Mesendoderm (in vitro differentiated cells): ENCODE data around the gene PRKCA.
"Not testable (repeated sequence)": the region's sequence is repeated elsewhere in the genome, so short reads cannot be mapped to it uniquely, and the experiment has no call there.

ENCODE experiments used
- DNase-seq: peaks from one replicate; pipeline ENCODE4 v3.0.0; 2013
- H2AK5ac ChIP-seq: 2 replicates; pipeline ENCODE4 v1.6.1; 2013; ENCODE audit warnings: low read length, inconsistent platforms
- H2BK120ac ChIP-seq: 2 replicates; pipeline ENCODE4 v1.6.1; 2013; ENCODE audit warnings: low read depth, mild to moderate bottlenecking, low read length, moderate library complexity, mixed read lengths
- H2BK15ac ChIP-seq: replicated peaks from 2 replicates; pipeline ENCODE4 v1.6.1; 2013; ENCODE audit warnings: low read depth, mild to moderate bottlenecking, moderate library complexity
- H2BK5ac ChIP-seq: 2 replicates; pipeline ENCODE4 v1.6.1; 2013; ENCODE audit warnings: low read length, inconsistent platforms
- H3K18ac ChIP-seq: 2 replicates; pipeline ENCODE4 v1.6.1; 2013; ENCODE audit warnings: mild to moderate bottlenecking, low read length, mixed read lengths
- H3K23ac ChIP-seq: one replicate; pipeline ENCODE4 v1.6.1; 2013; ENCODE audit warnings: low read length
- H3K27ac ChIP-seq: 2 replicates; pipeline ENCODE4 v1.5.1; 2013; ENCODE audit warnings: low read depth, mild to moderate bottlenecking, inconsistent platforms, low read length, moderate library complexity
- H3K27me3 ChIP-seq: 2 replicates; pipeline ENCODE4 v1.6.1; 2013; ENCODE audit warnings: low read length, control low read depth, mild to moderate bottlenecking, inconsistent platforms; ENCODE audit not compliant: insufficient read depth, poor library complexity
- H3K36me3 ChIP-seq: 2 replicates; pipeline ENCODE4 v1.6.1; 2013; ENCODE audit warnings: low read length, inconsistent platforms; ENCODE audit not compliant: control insufficient read depth, insufficient read depth
- H3K4ac ChIP-seq: one replicate; pipeline ENCODE4 v1.6.1; 2013; ENCODE audit warnings: low read depth, mild to moderate bottlenecking, low read length, moderate library complexity
- H3K4me1 ChIP-seq: 2 replicates; pipeline ENCODE4 v1.6.1; 2013; ENCODE audit warnings: low read depth, low read length, inconsistent platforms; ENCODE audit not compliant: control insufficient read depth
- H3K4me2 ChIP-seq: 2 replicates; pipeline ENCODE4 v1.6.1; 2013; ENCODE audit warnings: low read length
- H3K4me3 ChIP-seq: 2 replicates; pipeline ENCODE4 v1.5.1; 2013; ENCODE audit warnings: mild to moderate bottlenecking, low read length
- H3K56ac ChIP-seq: one replicate; pipeline ENCODE4 v1.6.1; 2013; ENCODE audit warnings: low read length
- H3K79me1 ChIP-seq: 2 replicates; pipeline ENCODE4 v1.6.1; 2013; ENCODE audit warnings: low read length, inconsistent platforms
- H3K79me2 ChIP-seq: 2 replicates; pipeline ENCODE4 v1.6.1; 2013; ENCODE audit warnings: mild to moderate bottlenecking, low read length; ENCODE audit not compliant: control insufficient read depth, insufficient read depth
- H3K9ac ChIP-seq: 2 replicates; pipeline ENCODE4 v1.6.1; 2013; ENCODE audit warnings: low read length, inconsistent platforms
- H4K5ac ChIP-seq: one replicate; pipeline ENCODE4 v1.6.1; 2013; ENCODE audit warnings: low read length
- H4K8ac ChIP-seq: one replicate; pipeline ENCODE4 v1.6.1; 2013; ENCODE audit warnings: low read depth, mild to moderate bottlenecking, control low read depth, low read length, moderate library complexity
- WGBS: extraction: QIAGEN DNeasy Blood & Tissue Kit; methylation state at CpG from one replicate; pipeline ENCODE4 v1.1.7; 2013; ENCODE audit warnings: low lambda C conversion rate, missing lambda C conversion rate; ENCODE audit not compliant: insufficient coverage; ENCODE audit errors: extremely low coverage; 5-methylcytosine and 5-hydroxymethylcytosine counted together

The PRKCA gene

GRCh38 chr17:66724581-66725341, 422.3 kb downstream of the PRKCA start:
- H3K4me2 ChIP-seq: no peak overlapping the region

GRCh38 chr17:66725438-66725837, 423.0 kb downstream of the PRKCA start:
- WGBS: no CpG with 5 or more reads among the region's 4 CpGs

More at GRCh38 chr17:66724581-66725341, 422.3 kb downstream of the PRKCA start:
- Histone ChIP-seq H3K36me3 (no peaks in the 10 kb centered on the region), H3K27me3 (no peaks in the 10 kb centered on the region), H3K79me1 (no peaks in the 10 kb centered on the region), H2BK5ac (no peak overlapping the region), H4K5ac (no peak overlapping the region), H3K4ac (no peak overlapping the region), H3K4me1 (no peaks in the 10 kb centered on the region), H2AK5ac (no peak overlapping the region), H3K18ac (no peak overlapping the region), H3K9ac (no peak overlapping the region), H3K4me3 (no peak overlapping the region), H3K79me2 (no peaks in the 10 kb centered on the region), H2BK120ac (no peak overlapping the region), H2BK15ac (no peak overlapping the region), H3K27ac (no peak overlapping the region), H3K23ac (no peak overlapping the region), H4K8ac (no peak overlapping the region), H3K56ac (no peak overlapping the region)
- DNase-seq: no peak
- no CpG with 5 or more reads among the region's 5 CpGs for WGBS

GRCh38 chr17:66725956-66726355, 423.5 kb downstream of the PRKCA start:
- Histone ChIP-seq H3K4me3 (no peak overlapping the region), H3K4ac (no peak overlapping the region), H3K4me1 (peaks cover 3% of the 10 kb centered on the region), H3K79me1 (no peaks in the 10 kb centered on the region), H4K8ac (no peak overlapping the region), H3K4me2 (no peak overlapping the region), H3K27me3 (no peaks in the 10 kb centered on the region), H3K9ac (no peak overlapping the region), H2AK5ac (no peak overlapping the region), H3K56ac (no peak overlapping the region), H2BK120ac (no peak overlapping the region), H2BK5ac (no peak overlapping the region), H4K5ac (no peak overlapping the region), H3K79me2 (no peaks in the 10 kb centered on the region), H2BK15ac (no peak overlapping the region), H3K18ac (no peak overlapping the region), H3K27ac (no peak overlapping the region), H3K36me3 (no peaks in the 10 kb centered on the region), H3K23ac (no peak overlapping the region)
- no CpG with 5 or more reads among the region's 10 CpGs for WGBS
- DNase-seq: no peak

More at GRCh38 chr17:66725438-66725837, 423.0 kb downstream of the PRKCA start:
- H3K4ac ChIP-seq, H3K27ac ChIP-seq, H3K36me3 ChIP-seq, DNase-seq, H3K4me3 ChIP-seq, H2AK5ac ChIP-seq, H3K4me1 ChIP-seq, H3K4me2 ChIP-seq, H3K79me2 ChIP-seq, H4K8ac ChIP-seq, H4K5ac ChIP-seq, H3K23ac ChIP-seq, H2BK15ac ChIP-seq, H2BK120ac ChIP-seq, H3K9ac ChIP-seq, H2BK5ac ChIP-seq, H3K27me3 ChIP-seq, H3K56ac ChIP-seq, H3K79me1 ChIP-seq, H3K18ac ChIP-seq: not testable (repeated sequence)

- peaks cover 3% of the 10 kb centered on the region for H3K4me1 ChIP-seq
- no peaks in the 10 kb centered on the region for H3K79me1 ChIP-seq
- H2BK5ac ChIP-seq: no peak overlapping the region
- H3K4ac ChIP-seq: no peak overlapping the region
- H3K27ac ChIP-seq: no peak overlapping the region
- no peak overlapping the region for H3K56ac ChIP-seq
- H3K9ac ChIP-seq: no peak overlapping the region
- H3K18ac ChIP-seq: no peak overlapping the region
- no peak overlapping the region for H2BK15ac ChIP-seq
- no peak for DNase-seq
- no peak overlapping the region for H2BK120ac ChIP-seq
- no peaks in the 10 kb centered on the region for H3K79me2 ChIP-seq
- no peak overlapping the region for H3K23ac ChIP-seq
- no peaks in the 10 kb centered on the region for H3K27me3 ChIP-seq
- H3K36me3 ChIP-seq: no peaks in the 10 kb centered on the region
- no peak overlapping the region for H3K4me2 ChIP-seq
- no peak overlapping the region for H2AK5ac ChIP-seq
- WGBS: no CpG with 5 or more reads among the region's 12 CpGs
- no peak overlapping the region for H3K4me3 ChIP-seq
- no peak overlapping the region for H4K5ac ChIP-seq
- H4K8ac ChIP-seq: no peak overlapping the region
Observed at GRCh38 chr17:66726371-66726770, 424.0 kb downstream of the PRKCA start.

GRCh38 chr17:66726846-66727245, 424.4 kb downstream of the PRKCA start:
- H3K36me3 ChIP-seq: no peaks in the 10 kb centered on the region
- peaks cover 3% of the 10 kb centered on the region for H3K4me1 ChIP-seq
- WGBS: no CpG with 5 or more reads among the region's 11 CpGs
- H3K4me2 ChIP-seq: no peak overlapping the region
- no peaks in the 10 kb centered on the region for H3K27me3 ChIP-seq
- H2BK120ac ChIP-seq: no peak overlapping the region
- no peaks in the 10 kb centered on the region for H3K79me1 ChIP-seq
- no peak overlapping the region for H4K5ac ChIP-seq
- H3K4ac ChIP-seq: no peak overlapping the region
- no peak overlapping the region for H3K23ac ChIP-seq
- H2AK5ac ChIP-seq: no peak overlapping the region
- no peaks in the 10 kb centered on the region for H3K79me2 ChIP-seq
- no peak overlapping the region for H2BK5ac ChIP-seq
- H3K18ac ChIP-seq: no peak overlapping the region
- no peak overlapping the region for H3K4me3 ChIP-seq
- no peak overlapping the region for H3K9ac ChIP-seq
- H2BK15ac ChIP-seq: no peak overlapping the region
- no peak overlapping the region for H3K56ac ChIP-seq
- no peak for DNase-seq
- H3K27ac ChIP-seq: no peak overlapping the region
- no peak overlapping the region for H4K8ac ChIP-seq
